SK-N-SH (cell line): ENCODE results near the gene AGBL4.
"Not testable (repeated sequence)": the region's sequence is repeated elsewhere in the genome, so short reads cannot be mapped to it uniquely, and the experiment has no call there.

Experiments used
- EP300 ChIP-seq, 2 experiments: IDR thresholded peaks; 2 replicates each; pipeline versions ENCODE4 v1.4.0 to v1.6.1; 2012; ENCODE audit warnings: borderline replicate concordance in 1 of 2, low read depth in 1 of 2, low read length in 1 of 2
- FOXM1 ChIP-seq: IDR thresholded peaks from 2 replicates; pipeline ENCODE4 v1.4.0; 2012; ENCODE audit warnings: low read depth, mild to moderate bottlenecking
- JUND ChIP-seq: IDR thresholded peaks from 2 replicates; pipeline ENCODE4 v1.4.0; 2012
- NFIC ChIP-seq: IDR thresholded peaks from 2 replicates; pipeline ENCODE4 v1.4.0; 2012; ENCODE audit warnings: borderline replicate concordance
- POLR2AphosphoS5 ChIP-seq: IDR thresholded peaks from 2 replicates; pipeline ENCODE4 v1.6.1; 2012; ENCODE audit warnings: low read depth, low read length
- RFX5 ChIP-seq: IDR thresholded peaks from 2 replicates; pipeline ENCODE4 v1.6.1; 2012; ENCODE audit warnings: mild to moderate bottlenecking, improper control_type of control experiment, low read length
- SIN3A ChIP-seq: IDR thresholded peaks from 2 replicates; pipeline ENCODE4 v1.6.1; 2012; ENCODE audit warnings: low read depth, mild to moderate bottlenecking, low read length, moderate library complexity, borderline replicate concordance
- TEAD4 ChIP-seq: IDR thresholded peaks from 2 replicates; pipeline ENCODE4 v1.4.0; 2012; ENCODE audit warnings: mild to moderate bottlenecking, borderline replicate concordance; ENCODE audit not compliant: insufficient read depth
- YY1 ChIP-seq: IDR thresholded peaks from 2 replicates; pipeline ENCODE4 v1.4.0; 2012; ENCODE audit warnings: low read depth, mild to moderate bottlenecking
- TF ChIP-seq, protein P1 (sequence below): IDR thresholded peaks from 2 replicates; pipeline ENCODE4 v1.6.1; 2012; ENCODE audit warnings: mild to moderate bottlenecking, low read depth, low read length, moderate library complexity
- TF ChIP-seq, protein P2 (sequence below): fragments of 200-600 bp; sonication (generic); IDR thresholded peaks from 2 replicates; pipeline ENCODE4 v1.6.1; 2017; ENCODE audit warnings: antibody characterized with exemption, mild to moderate bottlenecking, moderate library complexity
- TF ChIP-seq, protein P3 (sequence below): IDR thresholded peaks from 2 replicates; pipeline ENCODE4 v1.4.0; 2012; ENCODE audit warnings: low read depth

DNA sequence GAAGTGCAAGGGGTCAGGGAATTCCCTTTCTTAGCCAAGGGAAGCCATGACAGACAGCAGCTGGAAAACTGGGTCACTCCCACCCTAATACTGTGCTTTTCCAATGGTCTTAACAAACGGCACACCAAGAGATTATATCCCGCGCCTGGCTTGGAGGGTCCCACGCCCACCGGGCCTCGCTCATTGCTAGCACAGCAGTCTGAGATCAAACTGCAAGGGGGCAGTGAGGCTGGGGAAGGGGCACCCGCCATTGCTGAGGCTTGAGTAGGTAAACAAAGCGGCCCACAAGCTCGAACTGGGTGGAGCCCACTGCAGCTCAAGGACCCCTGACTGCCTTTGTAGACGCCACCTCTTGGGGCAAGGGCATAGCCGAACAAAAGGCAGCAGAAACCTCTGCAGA, 108.5 kb downstream of the AGBL4 start:
- TF ChIP-seq TEAD4; EP300 (IDR thresholded peaks at IDR 0.05; ENCODE audit: borderline replicate concordance in 1 of 2, low read depth in 1 of 2, low read length in 1 of 2); POLR2AphosphoS5; YY1; SIN3A; NFIC; FOXM1; RFX5; JUND: not testable (repeated sequence)
- TF ChIP-seq, protein P1, sequence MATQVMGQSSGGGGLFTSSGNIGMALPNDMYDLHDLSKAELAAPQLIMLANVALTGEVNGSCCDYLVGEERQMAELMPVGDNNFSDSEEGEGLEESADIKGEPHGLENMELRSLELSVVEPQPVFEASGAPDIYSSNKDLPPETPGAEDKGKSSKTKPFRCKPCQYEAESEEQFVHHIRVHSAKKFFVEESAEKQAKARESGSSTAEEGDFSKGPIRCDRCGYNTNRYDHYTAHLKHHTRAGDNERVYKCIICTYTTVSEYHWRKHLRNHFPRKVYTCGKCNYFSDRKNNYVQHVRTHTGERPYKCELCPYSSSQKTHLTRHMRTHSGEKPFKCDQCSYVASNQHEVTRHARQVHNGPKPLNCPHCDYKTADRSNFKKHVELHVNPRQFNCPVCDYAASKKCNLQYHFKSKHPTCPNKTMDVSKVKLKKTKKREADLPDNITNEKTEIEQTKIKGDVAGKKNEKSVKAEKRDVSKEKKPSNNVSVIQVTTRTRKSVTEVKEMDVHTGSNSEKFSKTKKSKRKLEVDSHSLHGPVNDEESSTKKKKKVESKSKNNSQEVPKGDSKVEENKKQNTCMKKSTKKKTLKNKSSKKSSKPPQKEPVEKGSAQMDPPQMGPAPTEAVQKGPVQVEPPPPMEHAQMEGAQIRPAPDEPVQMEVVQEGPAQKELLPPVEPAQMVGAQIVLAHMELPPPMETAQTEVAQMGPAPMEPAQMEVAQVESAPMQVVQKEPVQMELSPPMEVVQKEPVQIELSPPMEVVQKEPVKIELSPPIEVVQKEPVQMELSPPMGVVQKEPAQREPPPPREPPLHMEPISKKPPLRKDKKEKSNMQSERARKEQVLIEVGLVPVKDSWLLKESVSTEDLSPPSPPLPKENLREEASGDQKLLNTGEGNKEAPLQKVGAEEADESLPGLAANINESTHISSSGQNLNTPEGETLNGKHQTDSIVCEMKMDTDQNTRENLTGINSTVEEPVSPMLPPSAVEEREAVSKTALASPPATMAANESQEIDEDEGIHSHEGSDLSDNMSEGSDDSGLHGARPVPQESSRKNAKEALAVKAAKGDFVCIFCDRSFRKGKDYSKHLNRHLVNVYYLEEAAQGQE, result not testable (repeated sequence)
- TF ChIP-seq, protein P2, sequence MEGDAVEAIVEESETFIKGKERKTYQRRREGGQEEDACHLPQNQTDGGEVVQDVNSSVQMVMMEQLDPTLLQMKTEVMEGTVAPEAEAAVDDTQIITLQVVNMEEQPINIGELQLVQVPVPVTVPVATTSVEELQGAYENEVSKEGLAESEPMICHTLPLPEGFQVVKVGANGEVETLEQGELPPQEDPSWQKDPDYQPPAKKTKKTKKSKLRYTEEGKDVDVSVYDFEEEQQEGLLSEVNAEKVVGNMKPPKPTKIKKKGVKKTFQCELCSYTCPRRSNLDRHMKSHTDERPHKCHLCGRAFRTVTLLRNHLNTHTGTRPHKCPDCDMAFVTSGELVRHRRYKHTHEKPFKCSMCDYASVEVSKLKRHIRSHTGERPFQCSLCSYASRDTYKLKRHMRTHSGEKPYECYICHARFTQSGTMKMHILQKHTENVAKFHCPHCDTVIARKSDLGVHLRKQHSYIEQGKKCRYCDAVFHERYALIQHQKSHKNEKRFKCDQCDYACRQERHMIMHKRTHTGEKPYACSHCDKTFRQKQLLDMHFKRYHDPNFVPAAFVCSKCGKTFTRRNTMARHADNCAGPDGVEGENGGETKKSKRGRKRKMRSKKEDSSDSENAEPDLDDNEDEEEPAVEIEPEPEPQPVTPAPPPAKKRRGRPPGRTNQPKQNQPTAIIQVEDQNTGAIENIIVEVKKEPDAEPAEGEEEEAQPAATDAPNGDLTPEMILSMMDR, result not testable (repeated sequence)
- TF ChIP-seq, protein P3, sequence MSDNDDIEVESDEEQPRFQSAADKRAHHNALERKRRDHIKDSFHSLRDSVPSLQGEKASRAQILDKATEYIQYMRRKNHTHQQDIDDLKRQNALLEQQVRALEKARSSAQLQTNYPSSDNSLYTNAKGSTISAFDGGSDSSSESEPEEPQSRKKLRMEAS, result not testable (repeated sequence)
